DOHH2 (cell line): ENCODE measurements around the gene SAMD4A.

Source experiments
- H3F3A ChIP-seq: fragments of 200-600 bp; sonication (generic), shearing (Covaris generic); 2 replicates; pipeline ENCODE4 v1.6.0; 2016; ENCODE audit warnings: antibody characterized with exemption, mild to moderate bottlenecking; ENCODE audit not compliant: control insufficient read depth, insufficient read depth
- H3K27ac ChIP-seq: fragments of 200-600 bp; sonication (generic); 2 replicates; pipeline ENCODE4 v1.5.1; 2014; ENCODE audit warnings: low read depth, mild to moderate bottlenecking, low read length, moderate library complexity
- H3K27me3 ChIP-seq: fragments of 200-600 bp; sonication (generic); 2 replicates; pipeline ENCODE4 v1.6.1; 2014; ENCODE audit warnings: mild to moderate bottlenecking, low read length, mixed read lengths; ENCODE audit not compliant: control insufficient read depth
- H3K36me3 ChIP-seq: fragments of 200-600 bp; sonication (generic); 2 replicates; pipeline ENCODE4 v1.6.1; 2014; ENCODE audit warnings: mild to moderate bottlenecking, low read length, moderate library complexity, mixed read lengths; ENCODE audit not compliant: control insufficient read depth
- H3K4me1 ChIP-seq: fragments of 200-600 bp; sonication (generic); 2 replicates; pipeline ENCODE4 v1.6.1; 2014; ENCODE audit warnings: mild to moderate bottlenecking, low read length, mixed read lengths; ENCODE audit not compliant: control insufficient read depth
- H3K4me2 ChIP-seq: fragments of 200-600 bp; sonication (generic); 2 replicates; pipeline ENCODE4 v1.6.0; 2014; ENCODE audit warnings: mild to moderate bottlenecking, low read length, moderate library complexity
- H3K4me3 ChIP-seq: fragments of 200-600 bp; sonication (generic); 2 replicates; pipeline ENCODE4 v1.5.1; 2014; ENCODE audit warnings: mild to moderate bottlenecking, low read length, mixed read lengths
- H3K79me2 ChIP-seq: fragments of 200-600 bp; sonication (generic); 2 replicates; pipeline ENCODE4 v1.6.1; 2014; ENCODE audit warnings: mild to moderate bottlenecking, low read length, mixed read lengths; ENCODE audit not compliant: control insufficient read depth
- H3K9me2 ChIP-seq: fragments of 200-600 bp; sonication (generic); replicated peaks from 2 replicates; pipeline ENCODE4 v1.6.1; 2014; ENCODE audit warnings: mild to moderate bottlenecking, low read length, mixed read lengths; ENCODE audit not compliant: control insufficient read depth
- H3K9me3 ChIP-seq: fragments of 200-600 bp; sonication (generic); 2 replicates; pipeline ENCODE4 v1.6.1; 2014; ENCODE audit warnings: antibody characterized with exemption, low read length, mixed read lengths; ENCODE audit not compliant: control insufficient read depth, insufficient read depth
- H4K20me1 ChIP-seq: fragments of 200-600 bp; sonication (generic); 2 replicates; pipeline ENCODE4 v1.6.0; 2014; ENCODE audit warnings: low read depth, mild to moderate bottlenecking, antibody characterized with exemption, low read length, moderate library complexity; ENCODE audit not compliant: control insufficient read depth, insufficient read depth
- CTCF ChIP-seq: fragments of 200-600 bp; sonication (generic); IDR thresholded peaks from one replicate; pipeline ENCODE4 v1.5.1; 2014; ENCODE audit warnings: antibody characterized with exemption, mild to moderate bottlenecking, low read depth, low read length; ENCODE audit not compliant: poor library complexity, severe bottlenecking
- EZH2phosphoT487 ChIP-seq: fragments of 200-600 bp; sonication (generic); IDR thresholded peaks from 2 replicates; pipeline ENCODE4 v1.6.1; 2017; ENCODE audit warnings: borderline replicate concordance, mild to moderate bottlenecking, antibody characterized with exemption, low read length, moderate library complexity, mixed read lengths

The SAMD4A gene

DNA sequence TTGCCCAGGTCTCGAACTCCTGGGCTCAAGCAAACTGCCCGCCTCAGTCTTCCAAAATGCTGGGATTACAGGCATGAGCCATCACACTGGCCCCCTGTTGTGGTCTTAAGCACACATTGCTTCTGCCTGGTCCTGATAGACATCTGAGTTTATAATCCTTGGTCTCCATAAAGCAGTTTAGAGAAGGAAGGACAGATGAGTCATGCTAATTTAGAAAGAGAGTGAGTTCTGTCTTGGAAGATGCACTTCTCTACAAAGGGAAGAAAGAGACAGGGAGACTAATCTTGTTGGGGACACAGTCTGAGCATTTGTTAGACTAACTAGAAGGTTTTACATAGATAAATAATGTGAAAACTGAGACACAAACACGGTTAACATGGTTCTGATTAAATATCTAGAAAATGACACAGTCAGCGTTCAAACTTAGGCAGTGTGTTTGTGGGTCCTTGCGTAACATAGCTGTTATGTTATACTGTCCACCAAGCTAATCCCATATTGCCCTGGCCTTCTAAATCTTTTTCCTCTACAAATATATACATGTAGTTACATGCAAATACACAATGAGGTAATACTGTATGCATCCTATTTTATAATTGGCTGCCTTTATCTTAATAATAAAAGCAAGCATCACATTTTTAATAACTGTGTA is 31.0 kb downstream of the SAMD4A start:
- no peaks in the 10 kb centered on the region for H3K36me3 ChIP-seq
- no peak overlapping the region for H3K4me2 ChIP-seq
- H3K4me3 ChIP-seq = no peak overlapping the region
- TF ChIP-seq EZH2phosphoT487 (no peak), CTCF (no peak)
- peaks cover 5% of the 10 kb centered on the region; the same call in 1 of the 2 replicates for H3K27me3 ChIP-seq
- H3F3A ChIP-seq = no peaks in the 10 kb centered on the region
- no peaks in the 10 kb centered on the region for H3K79me2 ChIP-seq
- no peaks in the 10 kb centered on the region for H4K20me1 ChIP-seq
- H3K9me3 ChIP-seq = no peaks in the 10 kb centered on the region
- H3K9me2 ChIP-seq = no peaks in the 10 kb centered on the region
- no peaks in the 10 kb centered on the region for H3K4me1 ChIP-seq
- H3K27ac ChIP-seq = no peak overlapping the region

DNA sequence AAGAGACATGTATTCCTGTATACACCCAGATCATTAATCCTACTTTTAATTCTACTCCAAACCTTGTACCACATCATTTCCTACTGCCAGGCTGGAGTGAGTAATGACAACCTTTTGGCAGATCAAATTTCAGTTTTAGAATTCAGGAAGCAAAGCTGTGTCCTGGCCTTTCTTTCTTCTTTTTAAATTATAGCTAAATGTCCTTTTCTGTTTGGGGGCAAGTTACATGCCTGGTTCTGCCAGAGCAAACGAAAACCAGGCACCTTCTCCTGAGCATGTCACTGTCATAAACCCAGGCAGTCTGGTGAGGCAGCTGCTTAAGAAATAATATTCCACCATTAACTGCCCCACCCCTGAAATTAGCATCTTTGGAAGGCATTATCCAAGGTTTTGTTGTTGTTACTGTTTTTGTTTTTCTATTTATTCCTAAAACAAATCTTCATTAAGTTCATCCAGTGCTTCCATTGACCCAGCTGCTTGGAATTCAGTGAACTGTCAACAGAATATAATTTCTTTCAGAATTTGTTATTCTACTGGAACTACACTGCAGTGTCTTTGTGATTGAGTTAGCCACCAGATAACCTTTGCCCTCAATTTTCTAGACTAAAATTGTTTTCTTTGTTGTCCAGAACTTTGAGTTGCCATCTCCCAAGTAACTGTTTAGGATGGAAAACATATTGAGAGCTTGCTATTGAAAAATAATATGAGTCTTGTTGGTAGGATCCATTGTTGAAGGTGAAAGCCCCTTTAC is 33.2 kb downstream of the SAMD4A start:
- Histone ChIP-seq H3K36me3 (no peaks in the 10 kb centered on the region), H4K20me1 (no peaks in the 10 kb centered on the region), H3K27me3 (peaks cover 5% of the 10 kb centered on the region; the same call in 1 of the 2 replicates), H3F3A (no peaks in the 10 kb centered on the region), H3K79me2 (no peaks in the 10 kb centered on the region), H3K9me2 (no peaks in the 10 kb centered on the region), H3K4me2 (no peak overlapping the region), H3K4me3 (no peak overlapping the region), H3K4me1 (no peaks in the 10 kb centered on the region), H3K9me3 (no peaks in the 10 kb centered on the region), H3K27ac (no peak overlapping the region)
- no peak for TF ChIP-seq EZH2phosphoT487
- no peak for TF ChIP-seq CTCF

- no peaks in the 10 kb centered on the region for H4K20me1 ChIP-seq
- H3K36me3 ChIP-seq = no peaks in the 10 kb centered on the region
- no peaks in the 10 kb centered on the region for H3F3A ChIP-seq
- H3K9me3 ChIP-seq = no peaks in the 10 kb centered on the region
- no peaks in the 10 kb centered on the region for H3K79me2 ChIP-seq
- no peak overlapping the region for H3K4me2 ChIP-seq
- peaks cover 5% of the 10 kb centered on the region; the same call in 1 of the 2 replicates for H3K27me3 ChIP-seq
- no peak overlapping the region for H3K4me3 ChIP-seq
- H3K9me2 ChIP-seq = no peaks in the 10 kb centered on the region
- H3K27ac ChIP-seq = no peak overlapping the region
- no peaks in the 10 kb centered on the region for H3K4me1 ChIP-seq
- no peak for TF ChIP-seq CTCF
- TF ChIP-seq EZH2phosphoT487 = no peak
Observed at GRCh38 chr14:54600717-54601109, 33.8 kb downstream of the SAMD4A start.
